Fibroblast of lung (primary cell): ENCODE data around the gene CIZ1.

Experiments used
- EZH2 ChIP-seq: IDR thresholded peaks from 2 replicates; pipeline ENCODE4 v1.5.1; 2012; ENCODE audit warnings: low read length, control low read depth, mild to moderate bottlenecking; ENCODE audit errors: missing control alignments
- TF ChIP-seq, protein P1 (sequence below), 2 donors: IDR thresholded peaks in 1 of 2; conservative IDR thresholded peaks in 1 of 2; 1 replicate in 1 of 2; 2 replicates in 1 of 2; pipeline ENCODE4 v1.5.1; 2011 to 2012; ENCODE audit warnings: low read length in 2 of 2, control low read depth in 1 of 2, inconsistent platforms in 1 of 2, low read depth in 1 of 2, mild to moderate bottlenecking in 1 of 2

DNA sequence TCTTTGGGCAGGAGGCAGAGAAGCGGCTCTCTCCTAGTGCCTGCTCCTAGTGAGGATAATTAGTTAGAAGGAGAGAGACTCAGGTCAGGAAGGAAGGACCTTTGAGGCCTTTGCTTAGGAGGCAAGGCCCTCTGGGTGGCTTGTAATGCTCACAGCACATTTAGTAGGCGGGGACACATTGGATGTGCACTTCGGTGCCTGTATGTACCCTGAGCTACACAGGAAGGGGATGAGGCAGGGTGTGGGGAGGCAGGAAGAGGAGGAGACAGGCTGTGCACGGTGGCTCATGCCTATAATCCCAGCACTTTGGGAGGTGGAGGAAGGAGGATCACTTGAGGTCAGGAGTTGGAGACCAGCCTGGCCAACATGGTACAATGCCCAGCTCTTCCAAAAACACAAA, 49.3 kb downstream of the CIZ1 start:
- TF ChIP-seq EZH2 = no peak
- TF ChIP-seq, protein P1, sequence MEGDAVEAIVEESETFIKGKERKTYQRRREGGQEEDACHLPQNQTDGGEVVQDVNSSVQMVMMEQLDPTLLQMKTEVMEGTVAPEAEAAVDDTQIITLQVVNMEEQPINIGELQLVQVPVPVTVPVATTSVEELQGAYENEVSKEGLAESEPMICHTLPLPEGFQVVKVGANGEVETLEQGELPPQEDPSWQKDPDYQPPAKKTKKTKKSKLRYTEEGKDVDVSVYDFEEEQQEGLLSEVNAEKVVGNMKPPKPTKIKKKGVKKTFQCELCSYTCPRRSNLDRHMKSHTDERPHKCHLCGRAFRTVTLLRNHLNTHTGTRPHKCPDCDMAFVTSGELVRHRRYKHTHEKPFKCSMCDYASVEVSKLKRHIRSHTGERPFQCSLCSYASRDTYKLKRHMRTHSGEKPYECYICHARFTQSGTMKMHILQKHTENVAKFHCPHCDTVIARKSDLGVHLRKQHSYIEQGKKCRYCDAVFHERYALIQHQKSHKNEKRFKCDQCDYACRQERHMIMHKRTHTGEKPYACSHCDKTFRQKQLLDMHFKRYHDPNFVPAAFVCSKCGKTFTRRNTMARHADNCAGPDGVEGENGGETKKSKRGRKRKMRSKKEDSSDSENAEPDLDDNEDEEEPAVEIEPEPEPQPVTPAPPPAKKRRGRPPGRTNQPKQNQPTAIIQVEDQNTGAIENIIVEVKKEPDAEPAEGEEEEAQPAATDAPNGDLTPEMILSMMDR (conservative IDR thresholded peaks at IDR 0.05 in 1 of 2, IDR thresholded peaks at IDR 0.05 in 1 of 2; ENCODE audit: low read depth in 1 of 2, low read length in 2 of 2) = no peak
